ENCODE results near the gene UIMC1. TPM values are rescaled to one million over a fixed set of nuclear protein-coding genes. Genes with fewer than 3 reads are reported as not detected.

The UIMC1 gene
- total and polyA plus RNA-seq, 5 donors from 2014 or later: 18.0 to 80.7 (median 22.9) TPM

DNA sequence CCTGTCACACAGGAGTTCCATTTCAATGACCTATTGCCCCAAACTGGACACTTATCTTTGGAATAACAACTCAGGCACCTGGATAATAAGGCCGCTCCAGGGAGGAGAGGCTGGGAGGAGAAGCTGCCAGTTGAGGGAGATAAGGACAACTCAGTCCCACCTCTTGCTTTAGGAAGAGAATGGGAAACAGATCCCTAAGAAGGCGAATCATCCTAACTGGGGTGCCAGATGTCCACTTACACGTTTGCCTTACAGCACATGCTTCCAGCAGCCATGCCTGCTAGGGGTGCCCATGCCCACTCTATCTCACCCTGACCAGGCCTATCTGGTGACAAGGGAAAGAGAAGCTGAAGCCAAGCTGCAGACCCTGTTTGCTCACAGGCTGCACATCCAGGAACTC is 113.9 kb downstream of the UIMC1 start:
- H3K27me3 Mint-ChIP-seq: peaks cover 13% of the 10 kb centered on the region
- peaks cover 0 to 1% (median 0%) of the 10 kb centered on the region in 7 donors for H3K9me3 Mint-ChIP-seq
- no peak for DNase-seq
- H3K4me1 Mint-ChIP-seq: no peaks in the 10 kb centered on the region
- Histone ChIP-seq H3K4me3 (ENCODE audit: low read depth, low read length) (no peak overlapping the region), H3K27me3 (ENCODE audit: control insufficient read depth, insufficient read depth, low read length) (no peaks in the 10 kb centered on the region), H3K4me1 (ENCODE audit: control insufficient read depth, insufficient read depth, low read length, poor library complexity, severe bottlenecking) (no peaks in the 10 kb centered on the region), H3K36me3 (ENCODE audit: control insufficient read depth, insufficient read depth, low read length) (no peaks in the 10 kb centered on the region), H3K27ac (ENCODE audit: insufficient read depth, low read length, poor library complexity, severe bottlenecking) (no peak overlapping the region), H3K9me3 (ENCODE audit: control insufficient read depth in 2 of 2, low read length in 2 of 2) (no peaks in the 10 kb centered on the region)
- no peak overlapping the region for H3K27ac Mint-ChIP-seq
- H3K36me3 Mint-ChIP-seq: no peaks in the 10 kb centered on the region
- H3K4me3 Mint-ChIP-seq: no peak overlapping the region
- no peak for ATAC-seq (ENCODE audit: low read depth in 2 of 2)

DNA sequence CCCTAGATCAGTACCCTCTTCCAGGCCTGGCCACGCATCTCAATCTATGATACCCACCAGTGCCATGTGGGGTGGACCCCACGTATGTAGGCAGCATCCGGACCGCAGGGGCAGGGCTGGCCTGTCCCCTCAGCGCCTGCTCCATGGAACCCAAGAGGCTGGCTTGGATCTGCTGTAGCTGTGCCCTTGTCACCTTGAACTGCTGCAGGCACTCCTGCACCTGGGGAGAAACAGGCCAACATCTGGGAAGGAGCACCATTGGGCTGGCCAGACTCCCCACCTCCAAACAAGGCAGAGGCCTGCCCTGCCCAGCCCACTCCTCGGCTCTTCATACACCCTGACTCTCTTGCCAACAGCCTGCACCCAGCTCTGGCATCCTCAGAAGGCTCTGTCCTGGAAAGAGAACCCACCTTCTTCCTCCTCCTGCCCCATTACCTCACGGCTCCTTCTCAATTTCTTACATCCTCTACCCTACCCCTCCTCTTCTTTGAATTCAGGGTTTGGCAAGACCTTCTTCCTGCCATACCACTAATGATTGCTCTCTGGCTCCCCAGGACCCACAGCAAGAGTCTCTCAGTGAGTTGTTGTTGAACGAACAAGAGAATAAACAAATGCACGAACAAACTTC is 115.1 kb downstream of the UIMC1 start:
- no peak overlapping the region for H3K27ac Mint-ChIP-seq
- no peaks in the 10 kb centered on the region for H3K36me3 Mint-ChIP-seq

DNA sequence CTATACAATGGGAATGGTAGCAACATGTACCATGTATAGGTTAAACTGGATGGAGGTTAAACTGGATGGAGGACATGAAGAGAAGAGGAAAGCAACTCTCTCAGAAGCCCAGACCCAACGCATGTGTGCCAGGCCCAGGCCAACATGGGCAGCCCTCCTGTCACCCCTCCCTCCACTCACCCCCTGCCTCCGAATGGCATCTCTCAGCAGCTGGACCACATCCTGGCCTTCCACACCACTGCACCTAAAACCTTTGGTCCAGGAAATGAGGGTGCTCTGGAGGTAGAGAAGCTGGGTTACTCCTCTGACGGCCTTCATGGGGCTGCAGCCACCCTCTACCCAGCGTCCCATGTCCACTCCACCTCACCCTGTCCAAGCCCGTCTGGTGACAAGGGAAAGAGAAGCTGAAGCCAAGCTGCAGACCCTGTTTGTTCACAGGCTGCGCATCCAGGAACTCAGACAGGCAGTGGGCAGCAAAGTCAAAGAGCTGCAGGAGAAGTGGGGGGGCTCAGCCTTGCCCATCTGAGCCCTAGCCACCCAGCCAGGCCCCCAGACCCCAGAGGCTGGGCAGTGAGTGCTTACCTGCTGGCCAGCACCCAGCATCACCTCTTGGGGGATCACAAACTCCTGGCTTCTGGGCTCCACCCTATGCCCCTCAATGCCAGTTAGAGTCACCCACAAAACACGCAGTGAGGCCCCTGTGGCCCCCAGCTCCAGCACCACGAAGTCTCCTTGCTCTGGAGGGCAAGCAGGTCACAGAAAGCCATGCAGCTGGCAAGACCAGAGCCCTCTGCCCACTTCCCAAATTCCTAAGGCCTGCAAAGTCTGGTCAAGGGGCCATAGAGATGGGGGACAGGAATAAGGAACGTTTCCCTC is 115.9 kb downstream of the UIMC1 start:
- Histone ChIP-seq H3K4me1 (ENCODE audit: control insufficient read depth, insufficient read depth, low read length, poor library complexity, severe bottlenecking) (no peaks in the 10 kb centered on the region), H3K27ac (ENCODE audit: insufficient read depth, low read length, poor library complexity, severe bottlenecking) (no peak overlapping the region), H3K4me3 (ENCODE audit: low read depth, low read length) (no peak overlapping the region), H3K27me3 (ENCODE audit: control insufficient read depth, insufficient read depth, low read length) (no peaks in the 10 kb centered on the region), H3K9me3 (ENCODE audit: control insufficient read depth in 2 of 2, low read length in 2 of 2) (no peaks in the 10 kb centered on the region), H3K36me3 (ENCODE audit: control insufficient read depth, insufficient read depth, low read length) (no peaks in the 10 kb centered on the region)
- Mint-ChIP-seq H3K9me3 (peaks cover 0 to 1% (median 0%) of the 10 kb centered on the region in 7 donors), H3K27me3 (peaks cover 13% of the 10 kb centered on the region), H3K27ac (no peak overlapping the region), H3K4me1 (no peaks in the 10 kb centered on the region), H3K4me3 (no peak overlapping the region), H3K36me3 (no peaks in the 10 kb centered on the region)
- DNase-seq (no peak), ATAC-seq (ENCODE audit: low read depth in 2 of 2) (no peak)

More for the DNA sequence above, 115.1 kb downstream of the UIMC1 start:
- Mint-ChIP-seq H3K4me1 (no peaks in the 10 kb centered on the region), H3K4me3 (no peak overlapping the region), H3K9me3 (peaks cover 0 to 1% (median 0%) of the 10 kb centered on the region in 7 donors), H3K27me3 (peaks cover 13% of the 10 kb centered on the region)
- H3K27ac ChIP-seq (ENCODE audit: insufficient read depth, low read length, poor library complexity, severe bottlenecking): no peak overlapping the region
- H3K4me3 ChIP-seq (ENCODE audit: low read depth, low read length): no peak overlapping the region
- no peaks in the 10 kb centered on the region for H3K36me3 ChIP-seq (ENCODE audit: control insufficient read depth, insufficient read depth, low read length)
- H3K4me1 ChIP-seq (ENCODE audit: control insufficient read depth, insufficient read depth, low read length, poor library complexity, severe bottlenecking): no peaks in the 10 kb centered on the region
- no peak for ATAC-seq (ENCODE audit: low read depth in 2 of 2)
- no peaks in the 10 kb centered on the region for H3K9me3 ChIP-seq (ENCODE audit: control insufficient read depth in 2 of 2, low read length in 2 of 2)
- H3K27me3 ChIP-seq (ENCODE audit: control insufficient read depth, insufficient read depth, low read length): no peaks in the 10 kb centered on the region
- no peak for DNase-seq

DNA sequence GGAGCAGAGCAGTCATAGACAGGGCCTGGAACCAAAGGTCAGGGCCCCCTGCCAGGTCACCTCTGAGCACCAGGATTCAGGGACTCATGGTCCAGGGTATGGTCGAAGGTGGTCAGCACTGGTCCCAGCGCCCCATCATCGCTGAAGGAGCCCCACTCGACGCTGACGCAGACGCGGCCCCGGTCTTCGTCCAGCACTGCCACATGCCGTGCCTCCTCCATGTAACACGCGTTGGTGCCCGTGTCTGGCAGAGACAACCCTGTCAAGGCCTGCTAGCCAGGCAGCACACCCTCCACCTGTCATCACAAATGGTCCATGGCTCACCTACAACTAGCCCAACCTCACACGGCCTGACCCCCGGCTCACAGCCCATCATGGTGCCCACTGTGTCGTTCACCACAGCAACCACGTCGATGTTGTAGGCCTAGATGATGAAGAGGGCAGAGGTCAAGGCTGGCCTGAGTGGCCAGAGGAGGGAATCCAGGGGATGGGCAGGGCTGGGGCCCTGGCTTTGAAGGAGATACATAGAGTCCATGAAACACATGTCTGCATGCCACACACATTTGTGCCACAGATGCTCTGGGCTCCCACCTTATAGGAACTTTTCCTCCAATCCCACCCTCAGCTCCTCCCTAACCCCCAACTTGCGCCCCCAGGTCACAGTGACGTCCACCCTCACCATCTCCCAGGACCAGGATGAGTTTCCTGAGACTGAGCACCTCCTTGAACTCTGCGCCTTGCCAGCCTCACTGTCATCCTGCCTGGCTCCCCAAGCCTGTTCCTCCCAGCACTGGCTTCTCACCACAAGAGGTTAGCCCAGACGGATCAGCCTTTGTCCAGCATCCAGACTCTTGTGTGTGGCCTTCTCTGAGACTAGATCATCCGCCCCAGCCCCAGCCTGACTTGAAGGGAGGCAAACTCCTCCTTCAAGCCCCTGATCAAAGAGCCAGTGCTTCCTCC is 117.0 kb downstream of the UIMC1 start:
- H3K27me3 Mint-ChIP-seq: peaks cover 13% of the 10 kb centered on the region
- H3K27me3 ChIP-seq (ENCODE audit: control insufficient read depth, insufficient read depth, low read length): no peaks in the 10 kb centered on the region
- H3K36me3 Mint-ChIP-seq: no peaks in the 10 kb centered on the region
- DNase-seq: no peak
- no peak overlapping the region for H3K4me3 Mint-ChIP-seq
- H3K4me3 ChIP-seq (ENCODE audit: low read depth, low read length): no peak overlapping the region
- H3K9me3 Mint-ChIP-seq: peaks cover 0 to 1% (median 0%) of the 10 kb centered on the region in 7 donors
- ATAC-seq (ENCODE audit: low read depth in 2 of 2): no peak
- H3K36me3 ChIP-seq (ENCODE audit: control insufficient read depth, insufficient read depth, low read length): no peaks in the 10 kb centered on the region
- H3K27ac ChIP-seq (ENCODE audit: insufficient read depth, low read length, poor library complexity, severe bottlenecking): no peak overlapping the region
- no peaks in the 10 kb centered on the region for H3K9me3 ChIP-seq (ENCODE audit: control insufficient read depth in 2 of 2, low read length in 2 of 2)
- H3K27ac Mint-ChIP-seq: no peak overlapping the region
- H3K4me1 Mint-ChIP-seq: peaks cover 0 to 2% (median 0%) of the 10 kb centered on the region in 4 donors
- H3K4me1 ChIP-seq (ENCODE audit: control insufficient read depth, insufficient read depth, low read length, poor library complexity, severe bottlenecking): no peaks in the 10 kb centered on the region

DNA sequence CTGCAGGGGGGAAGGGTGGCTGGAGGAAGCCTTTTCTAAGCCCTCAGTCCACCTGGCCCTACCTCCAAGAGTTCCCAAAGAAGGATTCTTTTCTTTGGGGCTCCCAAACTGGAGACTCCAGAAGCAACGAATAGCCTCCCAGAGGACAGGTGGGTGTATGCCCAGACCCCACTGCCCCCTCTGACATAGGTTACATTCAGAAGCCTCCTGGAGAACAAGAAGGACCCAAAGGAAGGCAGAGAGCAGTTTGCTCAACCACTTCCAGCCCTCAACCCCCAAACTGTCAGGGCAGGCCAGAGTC is 117.8 kb downstream of the UIMC1 start:
- H3K27ac ChIP-seq (ENCODE audit: insufficient read depth, low read length, poor library complexity, severe bottlenecking): no peak overlapping the region
- ATAC-seq (ENCODE audit: low read depth in 2 of 2) (no peak), DNase-seq (no peak)
- H3K9me3 ChIP-seq (ENCODE audit: control insufficient read depth in 2 of 2, low read length in 2 of 2): no peaks in the 10 kb centered on the region
- no peaks in the 10 kb centered on the region for H3K27me3 ChIP-seq (ENCODE audit: control insufficient read depth, insufficient read depth, low read length)
- Mint-ChIP-seq H3K4me3 (no peak overlapping the region), H3K36me3 (no peaks in the 10 kb centered on the region), H3K27me3 (peaks cover 13% of the 10 kb centered on the region), H3K9me3 (peaks cover 0 to 1% (median 0%) of the 10 kb centered on the region in 7 donors), H3K27ac (no peak overlapping the region), H3K4me1 (peaks cover 0 to 2% (median 0%) of the 10 kb centered on the region in 4 donors)
- H3K36me3 ChIP-seq (ENCODE audit: control insufficient read depth, insufficient read depth, low read length): no peaks in the 10 kb centered on the region
- no peak overlapping the region for H3K4me3 ChIP-seq (ENCODE audit: low read depth, low read length)
- H3K4me1 ChIP-seq (ENCODE audit: control insufficient read depth, insufficient read depth, low read length, poor library complexity, severe bottlenecking): no peaks in the 10 kb centered on the region

DNA sequence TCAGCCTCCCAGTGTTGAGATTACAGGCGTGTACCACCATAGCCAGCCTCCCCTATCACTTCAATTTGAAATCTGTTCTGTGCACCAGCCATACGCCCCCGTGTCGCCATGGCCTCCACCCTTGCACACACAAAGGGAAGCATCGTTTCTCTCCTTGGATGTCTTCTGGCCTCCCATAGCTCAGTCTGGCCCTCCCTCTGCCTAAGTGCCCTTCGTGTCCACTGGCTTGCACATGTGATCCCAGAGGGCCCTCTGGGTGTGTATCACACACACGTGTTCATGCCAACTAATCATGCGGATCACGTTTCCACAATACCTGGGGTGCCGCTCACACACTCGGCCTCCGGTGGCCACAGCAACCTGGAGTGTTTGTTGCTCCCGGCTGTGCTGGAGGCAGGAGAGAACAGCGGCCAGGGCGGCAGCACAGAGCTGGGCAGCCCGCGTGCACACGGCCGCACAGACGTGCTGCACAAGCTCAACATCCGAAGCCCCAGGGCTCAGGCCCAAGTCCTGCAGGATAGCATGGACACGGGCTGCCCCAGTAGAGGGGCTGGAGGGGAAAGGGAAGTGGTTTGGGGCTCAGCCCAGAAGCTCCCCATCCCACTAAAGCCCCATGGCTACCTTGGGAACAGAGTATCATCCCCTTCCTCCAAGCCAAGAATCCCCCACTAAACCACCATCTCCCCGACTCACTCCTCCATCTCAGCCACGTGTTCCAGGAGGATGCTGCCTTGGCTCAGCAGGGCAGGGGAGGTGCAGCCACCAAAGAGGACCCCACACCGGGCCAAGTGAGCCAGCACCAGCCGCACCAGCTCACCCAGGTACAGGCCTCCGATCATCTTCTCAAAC is 118.3 kb downstream of the UIMC1 start:
- Histone ChIP-seq H3K4me3 (ENCODE audit: low read depth, low read length) (no peak overlapping the region), H3K4me1 (ENCODE audit: control insufficient read depth, insufficient read depth, low read length, poor library complexity, severe bottlenecking) (no peaks in the 10 kb centered on the region), H3K27ac (ENCODE audit: insufficient read depth, low read length, poor library complexity, severe bottlenecking) (no peak overlapping the region), H3K9me3 (ENCODE audit: control insufficient read depth in 2 of 2, low read length in 2 of 2) (no peaks in the 10 kb centered on the region), H3K36me3 (ENCODE audit: control insufficient read depth, insufficient read depth, low read length) (no peaks in the 10 kb centered on the region), H3K27me3 (ENCODE audit: control insufficient read depth, insufficient read depth, low read length) (no peaks in the 10 kb centered on the region)
- Mint-ChIP-seq H3K27ac (no peak overlapping the region), H3K4me1 (peaks cover 0 to 2% (median 0%) of the 10 kb centered on the region in 4 donors), H3K36me3 (no peaks in the 10 kb centered on the region), H3K4me3 (no peak overlapping the region), H3K9me3 (peaks cover 0 to 1% (median 0%) of the 10 kb centered on the region in 7 donors), H3K27me3 (peaks cover 13% of the 10 kb centered on the region)
- ATAC-seq (ENCODE audit: low read depth in 2 of 2) (no peak), DNase-seq (no peak)
